GM12801 (cell line): Measurements from ENCODE around the gene FGD3.

ENCODE experiments used
- TF ChIP-seq, protein P1 (sequence below): IDR thresholded peaks from one replicate; pipeline ENCODE4 v1.5.1; 2011; ENCODE audit warnings: control low read depth; ENCODE audit not compliant: insufficient read length; ENCODE audit errors: extremely low read depth

Gene FGD3

DNA sequence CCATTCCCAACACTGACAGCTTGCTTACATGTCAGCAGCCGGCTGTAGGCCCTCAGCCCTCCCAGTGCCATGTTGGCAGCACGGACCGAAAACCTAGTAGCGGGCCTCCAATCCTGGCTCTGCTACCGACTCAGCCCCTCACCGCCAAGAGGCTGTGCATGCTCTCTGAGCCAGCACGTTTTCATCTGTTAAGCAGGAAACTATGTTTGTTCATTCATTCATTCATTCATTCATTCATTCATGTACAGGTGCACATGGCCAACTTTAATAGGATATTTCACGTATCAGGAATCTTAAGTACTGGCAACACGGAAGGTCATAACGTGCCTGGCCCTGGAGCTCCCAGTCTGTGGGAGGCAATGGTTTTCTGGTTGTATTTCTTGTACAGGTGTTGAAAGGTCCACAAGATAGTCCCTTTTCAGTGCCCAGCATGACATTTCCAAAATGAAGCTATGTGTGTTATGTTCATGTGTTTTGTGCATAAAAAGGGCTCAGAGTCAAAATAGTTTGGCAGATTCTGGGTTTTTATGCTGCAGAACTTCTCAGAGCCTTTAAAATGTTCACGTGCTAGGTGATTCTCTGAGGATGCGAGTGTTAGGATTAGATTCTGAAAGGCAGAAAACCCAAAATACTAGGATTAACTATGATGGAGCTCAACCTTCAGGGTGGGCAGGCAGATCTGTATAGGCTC is 128.9 kb downstream of the FGD3 start:
- TF ChIP-seq, protein P1, sequence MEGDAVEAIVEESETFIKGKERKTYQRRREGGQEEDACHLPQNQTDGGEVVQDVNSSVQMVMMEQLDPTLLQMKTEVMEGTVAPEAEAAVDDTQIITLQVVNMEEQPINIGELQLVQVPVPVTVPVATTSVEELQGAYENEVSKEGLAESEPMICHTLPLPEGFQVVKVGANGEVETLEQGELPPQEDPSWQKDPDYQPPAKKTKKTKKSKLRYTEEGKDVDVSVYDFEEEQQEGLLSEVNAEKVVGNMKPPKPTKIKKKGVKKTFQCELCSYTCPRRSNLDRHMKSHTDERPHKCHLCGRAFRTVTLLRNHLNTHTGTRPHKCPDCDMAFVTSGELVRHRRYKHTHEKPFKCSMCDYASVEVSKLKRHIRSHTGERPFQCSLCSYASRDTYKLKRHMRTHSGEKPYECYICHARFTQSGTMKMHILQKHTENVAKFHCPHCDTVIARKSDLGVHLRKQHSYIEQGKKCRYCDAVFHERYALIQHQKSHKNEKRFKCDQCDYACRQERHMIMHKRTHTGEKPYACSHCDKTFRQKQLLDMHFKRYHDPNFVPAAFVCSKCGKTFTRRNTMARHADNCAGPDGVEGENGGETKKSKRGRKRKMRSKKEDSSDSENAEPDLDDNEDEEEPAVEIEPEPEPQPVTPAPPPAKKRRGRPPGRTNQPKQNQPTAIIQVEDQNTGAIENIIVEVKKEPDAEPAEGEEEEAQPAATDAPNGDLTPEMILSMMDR: no peak

DNA sequence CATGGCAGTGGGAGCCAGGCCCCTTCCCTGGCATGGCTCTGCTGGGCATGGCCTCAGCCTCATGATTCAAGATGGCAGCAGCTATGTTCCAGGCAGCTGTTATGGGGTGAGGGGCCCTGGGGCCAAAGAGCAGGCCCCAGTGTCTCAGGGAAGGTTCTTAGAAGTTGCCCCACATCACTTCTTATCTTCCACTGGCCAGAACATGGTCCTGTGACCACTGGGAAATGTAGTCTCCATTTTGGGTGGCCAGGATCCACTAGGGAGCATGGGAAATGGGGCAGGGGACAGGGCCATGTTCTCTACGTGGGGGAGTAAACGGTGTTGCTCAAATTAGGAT is 129.4 kb downstream of the FGD3 start:
- TF ChIP-seq, protein P1: no peak

DNA sequence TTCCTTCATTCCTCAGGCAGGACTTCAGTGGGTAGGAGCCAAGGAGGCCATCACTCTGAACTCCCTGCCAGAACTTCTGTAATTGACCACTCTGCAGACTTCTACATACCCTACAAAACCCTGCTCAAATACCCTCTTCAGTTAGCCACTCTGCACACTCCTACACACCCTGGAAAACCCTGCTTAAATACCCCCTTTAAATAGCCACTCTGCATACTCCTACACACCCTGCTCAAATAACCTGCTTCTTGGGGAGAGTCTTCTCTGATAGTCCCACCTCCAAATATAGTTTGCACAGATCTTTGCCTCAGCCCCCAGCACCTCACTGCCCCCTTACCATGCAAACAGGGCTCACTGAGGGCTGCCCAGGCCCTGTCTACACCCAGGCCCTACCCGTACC is 130.0 kb downstream of the FGD3 start:
- TF ChIP-seq, protein P1: no peak

DNA sequence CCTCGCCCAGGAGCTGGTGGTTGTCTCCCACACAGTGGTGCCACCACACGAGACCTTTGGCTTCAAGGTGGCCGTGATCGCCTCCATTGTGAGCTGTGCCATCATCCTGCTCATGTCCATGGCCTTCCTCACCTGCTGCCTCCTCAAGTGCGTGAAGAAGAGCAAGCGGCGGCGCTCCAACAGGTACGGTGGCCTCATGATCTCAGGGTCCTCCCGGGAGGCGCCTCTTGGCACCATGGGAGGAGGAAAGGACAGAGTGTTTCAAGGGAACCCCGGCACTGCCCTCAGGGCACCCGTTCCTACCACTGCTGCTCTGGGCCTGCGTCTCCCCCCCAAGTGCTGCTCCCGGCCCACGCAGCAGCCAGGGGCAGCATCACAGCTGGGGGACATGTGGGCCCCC is 130.5 kb downstream of the FGD3 start:
- TF ChIP-seq, protein P1: no peak

DNA sequence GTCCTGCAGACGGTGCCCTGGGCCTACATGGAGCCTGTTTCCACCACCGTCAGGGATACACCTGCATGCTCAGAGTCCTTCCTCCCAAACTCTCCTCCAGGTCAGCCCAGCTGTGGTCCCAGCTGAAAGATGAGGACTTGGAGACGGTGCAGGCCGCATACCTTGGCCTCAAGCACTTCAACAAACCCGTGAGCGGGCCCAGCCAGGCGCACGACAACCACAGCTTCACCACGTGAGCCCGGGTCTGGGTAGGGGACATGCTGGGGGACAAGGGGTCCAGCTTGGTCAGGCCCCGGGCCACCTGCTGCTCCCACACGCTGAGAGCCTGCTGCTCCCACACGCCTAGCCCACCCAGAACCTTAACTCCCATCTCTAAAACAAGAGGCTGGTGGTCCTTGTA is 132.0 kb downstream of the FGD3 start:
- TF ChIP-seq, protein P1: no peak

DNA sequence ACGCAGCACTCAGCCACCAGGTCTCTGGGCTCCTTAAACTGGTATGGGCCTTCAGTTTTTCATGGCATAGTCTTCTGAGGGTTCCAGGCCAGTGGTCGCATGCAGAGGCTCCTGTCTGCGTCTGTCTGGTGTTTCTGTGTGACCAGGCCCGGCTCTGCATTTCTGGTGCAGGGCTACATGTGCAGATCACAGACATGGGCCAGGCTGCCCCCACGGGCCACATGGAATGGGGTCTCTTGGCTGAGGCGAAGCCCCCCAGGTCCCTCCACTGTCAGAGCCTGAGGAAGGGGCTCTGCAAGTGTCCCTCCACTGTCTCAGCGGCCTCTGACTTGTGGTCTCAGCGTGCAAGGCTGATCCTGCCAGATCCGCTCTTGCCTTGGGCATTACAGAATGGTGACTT is 133.1 kb downstream of the FGD3 start:
- TF ChIP-seq, protein P1: no peak

DNA sequence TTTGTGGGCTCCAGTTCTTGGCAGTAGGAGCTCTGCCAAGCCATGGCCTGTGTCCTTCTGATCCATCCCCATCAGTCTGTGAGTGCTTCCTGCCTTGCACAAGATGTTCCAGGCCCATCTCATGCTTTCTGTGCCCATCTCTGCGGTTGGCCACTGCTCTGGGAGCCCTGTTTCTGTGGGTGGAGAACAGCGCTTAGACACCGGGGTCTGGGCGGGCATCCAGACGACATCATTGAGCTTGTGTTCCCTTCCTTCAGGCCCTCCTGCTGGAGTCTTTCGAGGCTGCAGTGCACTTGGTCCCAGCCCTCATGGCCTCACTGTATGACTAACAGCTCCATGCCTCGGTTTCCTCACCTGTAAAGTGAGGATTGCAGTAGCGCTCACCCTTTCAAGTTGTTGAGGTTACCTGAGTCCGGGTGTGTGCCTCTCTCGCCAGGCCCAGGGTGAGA is 133.8 kb downstream of the FGD3 start:
- TF ChIP-seq, protein P1: no peak
